ENCODE measurements around the gene UCN2.

DNA sequence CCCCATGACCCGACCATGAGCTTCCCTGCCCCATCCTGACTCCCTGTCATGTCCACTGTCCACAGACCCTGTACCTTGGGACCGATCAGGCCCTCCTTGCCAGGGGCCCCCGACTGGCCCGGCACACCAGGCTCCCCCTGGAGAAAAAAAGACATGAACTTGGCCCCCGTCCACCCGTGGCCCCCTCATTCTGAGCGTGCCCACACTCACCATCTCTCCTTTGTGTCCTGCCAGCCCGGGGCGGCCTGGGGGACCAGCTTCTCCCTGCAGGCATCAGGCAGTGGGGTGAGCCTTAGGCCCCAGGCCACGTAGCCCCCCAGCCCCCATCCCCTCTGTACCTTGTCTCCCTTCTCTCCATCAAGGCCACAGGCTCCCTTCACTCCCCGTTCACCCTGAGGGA lies 3.9 kb upstream of the UCN2 start:
- no peak for TF ChIP-seq POLR2AphosphoS5 (IDR thresholded peaks at IDR 0.05)
- TF ChIP-seq, protein P1, sequence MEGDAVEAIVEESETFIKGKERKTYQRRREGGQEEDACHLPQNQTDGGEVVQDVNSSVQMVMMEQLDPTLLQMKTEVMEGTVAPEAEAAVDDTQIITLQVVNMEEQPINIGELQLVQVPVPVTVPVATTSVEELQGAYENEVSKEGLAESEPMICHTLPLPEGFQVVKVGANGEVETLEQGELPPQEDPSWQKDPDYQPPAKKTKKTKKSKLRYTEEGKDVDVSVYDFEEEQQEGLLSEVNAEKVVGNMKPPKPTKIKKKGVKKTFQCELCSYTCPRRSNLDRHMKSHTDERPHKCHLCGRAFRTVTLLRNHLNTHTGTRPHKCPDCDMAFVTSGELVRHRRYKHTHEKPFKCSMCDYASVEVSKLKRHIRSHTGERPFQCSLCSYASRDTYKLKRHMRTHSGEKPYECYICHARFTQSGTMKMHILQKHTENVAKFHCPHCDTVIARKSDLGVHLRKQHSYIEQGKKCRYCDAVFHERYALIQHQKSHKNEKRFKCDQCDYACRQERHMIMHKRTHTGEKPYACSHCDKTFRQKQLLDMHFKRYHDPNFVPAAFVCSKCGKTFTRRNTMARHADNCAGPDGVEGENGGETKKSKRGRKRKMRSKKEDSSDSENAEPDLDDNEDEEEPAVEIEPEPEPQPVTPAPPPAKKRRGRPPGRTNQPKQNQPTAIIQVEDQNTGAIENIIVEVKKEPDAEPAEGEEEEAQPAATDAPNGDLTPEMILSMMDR (IDR thresholded peaks at IDR 0.05), result no peak

Data from transverse colon (tissue), 4 donors.